Gastroesophageal sphincter (tissue), 3 donors: Measurements from ENCODE around the gene ST6GAL2.

ENCODE experiments used
- CTCF ChIP-seq, 4 experiments: fragments of 200-600 bp in 2 of 4; fragments of 450-650 bp in 2 of 4; sonication (generic) in 1 of 4; IDR thresholded peaks; one replicate each; pipeline ENCODE4 v1.5.1; 2017 to 2019; ENCODE audit warnings: antibody characterized with exemption in 4 of 4, mild to moderate bottlenecking in 2 of 4, moderate library complexity in 2 of 4
- EP300 ChIP-seq: sonication (generic); formaldehyde crosslinking; IDR thresholded peaks from one replicate; pipeline ENCODE4 v1.6.1; 2017; ENCODE audit warnings: antibody characterized with exemption, mild to moderate bottlenecking
- POLR2A ChIP-seq, 2 donors: fragments of 450-650 bp; IDR thresholded peaks; one replicate each; pipeline ENCODE4 v1.6.1; 2017; ENCODE audit warnings: antibody characterized with exemption in 2 of 2, mild to moderate bottlenecking in 2 of 2, moderate library complexity in 1 of 2
- POLR2AphosphoS5 ChIP-seq: sonication (generic); formaldehyde crosslinking; IDR thresholded peaks from one replicate; pipeline ENCODE4 v1.6.1; 2017; ENCODE audit warnings: antibody characterized with exemption

DNA sequence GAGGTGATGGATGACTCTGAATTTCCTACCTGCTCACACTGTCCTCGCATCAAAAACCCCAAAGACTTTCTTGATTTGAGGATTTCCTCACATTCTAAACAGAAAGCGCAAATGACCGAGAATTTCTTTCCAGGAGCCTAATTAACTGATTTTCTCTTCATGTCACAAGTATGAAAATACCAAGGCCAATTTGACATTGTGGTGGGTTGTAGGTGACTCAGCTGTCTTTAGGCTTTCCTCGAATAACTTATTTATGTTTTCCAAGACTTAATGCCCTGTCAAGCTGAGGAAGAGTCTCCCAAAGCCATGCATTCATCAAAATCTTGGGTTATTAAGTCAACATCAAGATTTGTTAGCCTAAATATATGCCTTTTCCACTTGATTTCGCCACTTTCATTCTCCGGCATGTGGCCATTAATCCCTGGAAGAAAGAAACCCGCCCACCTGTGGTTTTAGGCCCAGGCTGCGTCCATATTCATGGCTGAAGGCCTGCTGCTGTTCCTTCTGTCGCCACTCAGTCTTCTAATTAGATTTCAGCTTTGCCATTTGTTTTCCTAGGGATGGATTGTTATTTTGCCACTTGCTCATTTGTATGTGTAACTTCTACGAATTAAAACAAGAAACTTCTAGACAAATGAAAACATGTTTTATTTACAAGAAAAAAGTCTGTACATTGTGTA, 84.9 kb downstream of the ST6GAL2 start:
- TF ChIP-seq CTCF (IDR thresholded peaks at IDR 0.05) (no peak), EP300 (no peak), POLR2AphosphoS5 (no peak), POLR2A (IDR thresholded peaks at IDR 0.05) (no peak)
